Suppressor macrophage treated with lipopolysaccharide for 1 hour (primary cell): Measurements from ENCODE around the gene SLA2.
A peak's percentile ranks its signal among the peaks of the same experiment; 100 is the strongest.
"Not testable (repeated sequence)": the region's sequence is repeated elsewhere in the genome, so short reads cannot be mapped to it uniquely, and the experiment has no call there.

Experiments used
- DNase-seq, 3 donors: peaks; one replicate each; pipeline ENCODE4 v3.0.0-alpha.2; 2020 to 2022

Gene SLA2

GRCh38 chr20:36644706-36645095, 1.3 kb downstream of the SLA2 start:
- no peak for DNase-seq

- DNase-seq, result no peak
Observed at GRCh38 chr20:36644032-36644705, 1.8 kb downstream of the SLA2 start.

- DNase-seq, result peak; percentile 31 to 49 (median 32)
Observed at GRCh38 chr20:36642136-36642535, 3.9 kb downstream of the SLA2 start.

GRCh38 chr20:36641506-36641843, 4.5 kb downstream of the SLA2 start:
- no peak for DNase-seq

GRCh38 chr20:36638876-36639400, 7.1 kb downstream of the SLA2 start:
- DNase-seq, result not testable (repeated sequence)

- DNase-seq, result no peak
Observed at GRCh38 chr20:36634342-36634741, 11.7 kb downstream of the SLA2 start.

GRCh38 chr20:36633285-36633772, 12.7 kb downstream of the SLA2 start:
- DNase-seq, result no peak

- DNase-seq, result no peak
Observed at GRCh38 chr20:36632487-36633284, 13.3 kb downstream of the SLA2 start.

- DNase-seq, result no peak
Observed at GRCh38 chr20:36632147-36632486, 13.9 kb downstream of the SLA2 start.

GRCh38 chr20:36631646-36632045, 14.3 kb downstream of the SLA2 start:
- peak; percentile 40 to 54 (median 51) for DNase-seq

- peak in 1 of 3 donors; percentile 8 for DNase-seq
Observed at GRCh38 chr20:36629719-36630681, 16.0 kb downstream of the SLA2 start.

- DNase-seq, result no peak
Observed at GRCh38 chr20:36628076-36628475, 17.9 kb downstream of the SLA2 start.

- DNase-seq, result no peak
Observed at GRCh38 chr20:36624944-36625324, 21.1 kb downstream of the SLA2 start.

GRCh38 chr20:36624068-36624943, 21.7 kb downstream of the SLA2 start:
- no peak for DNase-seq

- DNase-seq, result no peak
Observed at GRCh38 chr20:36623444-36623843, 22.6 kb downstream of the SLA2 start.

GRCh38 chr20:36620917-36621316, 25.1 kb downstream of the SLA2 start:
- no peak for DNase-seq

- DNase-seq, result no peak
Observed at GRCh38 chr20:36614781-36615557, 31.0 kb downstream of the SLA2 start.

- DNase-seq, result no peak
Observed at GRCh38 chr20:36613974-36614373, 32.0 kb downstream of the SLA2 start.

GRCh38 chr20:36611625-36612024, 34.4 kb downstream of the SLA2 start:
- DNase-seq, result no peak

- DNase-seq, result not testable (repeated sequence)
Observed at GRCh38 chr20:36608388-36608728, 37.6 kb downstream of the SLA2 start.
